ENCODE measurements around the gene PKIB. TPM values are rescaled to one million over a fixed set of nuclear protein-coding genes. Genes with fewer than 3 reads are reported as not detected.

PKIB gene
- total RNA-seq, 1 experiment from 2014 or later = 28.0 TPM

DNA sequence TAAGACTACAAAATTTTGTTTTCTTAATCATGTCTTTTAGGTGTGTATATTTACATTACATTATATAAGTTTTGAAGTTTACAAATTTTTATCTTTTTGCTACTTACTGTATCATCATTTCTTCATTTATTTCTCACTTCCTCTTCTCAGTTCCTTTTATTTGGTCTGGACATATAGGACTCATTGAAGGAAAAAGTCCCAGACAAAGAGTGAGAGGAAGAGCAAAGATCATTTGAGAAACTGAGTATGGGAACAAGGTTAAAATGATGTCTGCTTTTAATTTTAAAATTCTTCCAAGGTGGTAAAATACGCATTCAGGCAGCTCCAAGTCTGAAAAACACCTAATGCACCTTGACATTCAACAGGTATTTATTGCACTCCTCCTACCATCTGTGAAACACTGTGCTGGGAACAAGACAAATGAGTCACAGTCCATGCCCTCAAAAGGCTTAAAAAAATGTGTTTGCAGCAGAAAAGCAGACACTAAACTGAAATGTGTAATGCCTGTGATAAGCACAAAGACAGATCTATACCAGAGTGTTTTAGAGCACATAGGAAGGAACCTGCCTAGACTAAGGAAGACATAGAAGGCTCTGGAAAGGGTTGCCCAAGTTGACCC lies 63.2 kb downstream of the PKIB start:
- Histone ChIP-seq H3K36me3 (ENCODE audit: low read depth, low read length) (no peaks in the 10 kb centered on the region), H3K27me3 (ENCODE audit: low read length) (no peaks in the 10 kb centered on the region), H3K4me1 (ENCODE audit: insufficient read depth, low read length) (peaks cover 26% of the 10 kb centered on the region), H3K9me2 (replicated peaks; ENCODE audit: low read length) (no peaks in the 10 kb centered on the region), H3K9me3 (ENCODE audit: low read length) (no peaks in the 10 kb centered on the region), H3K9ac (ENCODE audit: low read length) (no peak overlapping the region), H3K4me3 (ENCODE audit: low read length) (no peak overlapping the region), H4K20me1 (ENCODE audit: low read length) (no peaks in the 10 kb centered on the region), H3K79me2 (ENCODE audit: low read length) (no peaks in the 10 kb centered on the region), H2AFZ (ENCODE audit: low read length) (no peak overlapping the region), H3F3A (ENCODE audit: low read length, unreplicated experiment) (no peaks in the 10 kb centered on the region), H3K27ac (ENCODE audit: low read length) (no peak overlapping the region), H3K4me2 (ENCODE audit: low read length) (no peak overlapping the region)
- ATAC-seq = no peak
- CTCF ChIA-PET = no interaction called here
- peak; percentile 24 for DNase-seq
- TF ChIP-seq EZH2 (IDR thresholded peaks at IDR 0.05; ENCODE audit: low read length, unreplicated experiment) (no peak), EZH2phosphoT487 (IDR thresholded peaks at IDR 0.05; ENCODE audit: borderline replicate concordance, low read length) (no peak)
- TF ChIP-seq, protein P1, sequence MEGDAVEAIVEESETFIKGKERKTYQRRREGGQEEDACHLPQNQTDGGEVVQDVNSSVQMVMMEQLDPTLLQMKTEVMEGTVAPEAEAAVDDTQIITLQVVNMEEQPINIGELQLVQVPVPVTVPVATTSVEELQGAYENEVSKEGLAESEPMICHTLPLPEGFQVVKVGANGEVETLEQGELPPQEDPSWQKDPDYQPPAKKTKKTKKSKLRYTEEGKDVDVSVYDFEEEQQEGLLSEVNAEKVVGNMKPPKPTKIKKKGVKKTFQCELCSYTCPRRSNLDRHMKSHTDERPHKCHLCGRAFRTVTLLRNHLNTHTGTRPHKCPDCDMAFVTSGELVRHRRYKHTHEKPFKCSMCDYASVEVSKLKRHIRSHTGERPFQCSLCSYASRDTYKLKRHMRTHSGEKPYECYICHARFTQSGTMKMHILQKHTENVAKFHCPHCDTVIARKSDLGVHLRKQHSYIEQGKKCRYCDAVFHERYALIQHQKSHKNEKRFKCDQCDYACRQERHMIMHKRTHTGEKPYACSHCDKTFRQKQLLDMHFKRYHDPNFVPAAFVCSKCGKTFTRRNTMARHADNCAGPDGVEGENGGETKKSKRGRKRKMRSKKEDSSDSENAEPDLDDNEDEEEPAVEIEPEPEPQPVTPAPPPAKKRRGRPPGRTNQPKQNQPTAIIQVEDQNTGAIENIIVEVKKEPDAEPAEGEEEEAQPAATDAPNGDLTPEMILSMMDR (conservative IDR thresholded peaks at IDR 0.05; ENCODE audit: low read depth, low read length) = no peak
- POLR2A ChIA-PET (ENCODE audit: unreplicated experiment) = no interaction called here
- intact Hi-C loops (cut with micrococcal nuclease) = no loop called here
- no TSS peak for BruUV-seq (replicated peaks)

DNA sequence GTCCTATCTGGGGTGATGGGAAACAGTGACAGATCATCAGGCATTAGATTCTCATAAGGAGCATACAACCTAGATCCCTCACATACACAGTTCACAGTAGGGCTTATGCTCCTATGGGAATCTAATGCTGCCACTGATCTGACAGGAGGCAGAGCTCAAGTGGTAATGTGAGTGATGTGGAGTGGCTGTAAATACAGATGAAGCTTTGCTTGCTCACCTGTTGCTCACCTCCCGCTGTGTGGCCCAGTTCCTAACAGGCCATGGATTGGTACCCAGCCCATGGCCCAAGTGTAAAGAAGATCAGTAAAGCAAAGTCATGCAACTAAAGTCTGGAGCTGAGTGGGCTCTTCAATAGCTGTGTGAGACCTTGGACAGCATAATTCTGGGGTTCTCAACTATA lies 65.9 kb downstream of the PKIB start:
- intact Hi-C loops (cut with micrococcal nuclease) = loop anchor here (2.0 kb wide), 2 partner anchors 21 to 65 kb away; partner anchors contain the start of gene PKIB
- H3K9ac ChIP-seq (ENCODE audit: low read length) = no peak overlapping the region
- H3K27ac ChIP-seq (ENCODE audit: low read length) = peak overlapping the region; percentile 16; the same call in 1 of the 2 replicates
- no peaks in the 10 kb centered on the region for H4K20me1 ChIP-seq (ENCODE audit: low read length)
- TF ChIP-seq, protein P1 (conservative IDR thresholded peaks at IDR 0.05; ENCODE audit: low read depth, low read length) = no peak
- TF ChIP-seq EZH2 (IDR thresholded peaks at IDR 0.05; ENCODE audit: low read length, unreplicated experiment) (no peak), EZH2phosphoT487 (IDR thresholded peaks at IDR 0.05; ENCODE audit: borderline replicate concordance, low read length) (no peak)
- H3K9me3 ChIP-seq (ENCODE audit: low read length) = no peaks in the 10 kb centered on the region
- no peaks in the 10 kb centered on the region for H3K79me2 ChIP-seq (ENCODE audit: low read length)
- H3K4me3 ChIP-seq (ENCODE audit: low read length) = no peak overlapping the region
- H3K9me2 ChIP-seq (replicated peaks; ENCODE audit: low read length) = no peaks in the 10 kb centered on the region
- H3K4me1 ChIP-seq (ENCODE audit: insufficient read depth, low read length) = peaks cover 13% of the 10 kb centered on the region
- POLR2A ChIA-PET (ENCODE audit: unreplicated experiment) = interaction anchor here (1.5 kb wide), 1 partner anchor 66 kb away, joined by 4 read pairs; the partner anchor contains the start of gene PKIB
- H3F3A ChIP-seq (ENCODE audit: low read length, unreplicated experiment) = no peaks in the 10 kb centered on the region
- ATAC-seq = peak; percentile 68
- no peaks in the 10 kb centered on the region for H3K36me3 ChIP-seq (ENCODE audit: low read depth, low read length)
- no peak for DNase-seq
- TSS peak; percentile 33 for BruUV-seq (replicated peaks)
- no peak overlapping the region for H2AFZ ChIP-seq (ENCODE audit: low read length)
- H3K4me2 ChIP-seq (ENCODE audit: low read length) = no peak overlapping the region
- no peaks in the 10 kb centered on the region for H3K27me3 ChIP-seq (ENCODE audit: low read length)
- CTCF ChIA-PET = no interaction called here

DNA sequence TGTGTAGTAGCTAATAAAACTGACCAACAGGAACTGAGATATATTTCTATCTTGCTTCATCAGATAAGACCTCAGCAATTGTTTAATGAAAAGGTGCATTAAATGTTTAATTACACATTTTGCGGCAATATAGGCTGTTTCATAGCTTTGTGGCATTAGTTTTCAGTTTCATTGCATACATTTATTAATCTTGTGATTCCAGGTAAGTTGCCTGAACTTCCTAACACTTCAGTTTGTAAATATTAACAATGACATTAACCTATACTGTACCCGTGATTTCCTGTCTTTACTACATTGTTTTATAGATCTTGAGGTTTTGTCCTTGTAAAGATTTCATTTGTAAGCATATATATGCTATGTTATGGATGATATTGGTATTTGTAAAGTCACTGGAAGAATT lies 66.5 kb downstream of the PKIB start:
- TF ChIP-seq EZH2phosphoT487 (IDR thresholded peaks at IDR 0.05; ENCODE audit: borderline replicate concordance, low read length) (no peak), EZH2 (IDR thresholded peaks at IDR 0.05; ENCODE audit: low read length, unreplicated experiment) (no peak)
- TF ChIP-seq, protein P1 (conservative IDR thresholded peaks at IDR 0.05; ENCODE audit: low read depth, low read length) = no peak
- H3K27me3 ChIP-seq (ENCODE audit: low read length) = no peaks in the 10 kb centered on the region
- DNase-seq = peak; percentile 7
- peak overlapping the region; percentile 50 for H3K27ac ChIP-seq (ENCODE audit: low read length)
- H3K4me3 ChIP-seq (ENCODE audit: low read length) = no peak overlapping the region
- no peaks in the 10 kb centered on the region for H3K36me3 ChIP-seq (ENCODE audit: low read depth, low read length)
- H2AFZ ChIP-seq (ENCODE audit: low read length) = no peak overlapping the region
- no peaks in the 10 kb centered on the region for H3K9me2 ChIP-seq (replicated peaks; ENCODE audit: low read length)
- no TSS peak for BruUV-seq (replicated peaks)
- peak; percentile 67 for ATAC-seq
- intact Hi-C loops (cut with micrococcal nuclease) = loop anchor here (2.0 kb wide), 2 partner anchors 20 to 66 kb away; partner anchors contain the start of gene PKIB
- CTCF ChIA-PET = no interaction called here
- no peaks in the 10 kb centered on the region for H3F3A ChIP-seq (ENCODE audit: low read length, unreplicated experiment)
- no peaks in the 10 kb centered on the region for H4K20me1 ChIP-seq (ENCODE audit: low read length)
- H3K9ac ChIP-seq (ENCODE audit: low read length) = no peak overlapping the region
- no peak overlapping the region for H3K4me2 ChIP-seq (ENCODE audit: low read length)
- POLR2A ChIA-PET (ENCODE audit: unreplicated experiment) = interaction anchor here (0.6 to 1.5 kb wide), 2 partner anchors 31 to 66 kb away, joined by 4 to 5 read pairs; partner anchors contain the start of gene PKIB
- H3K9me3 ChIP-seq (ENCODE audit: low read length) = no peaks in the 10 kb centered on the region
- no peaks in the 10 kb centered on the region for H3K79me2 ChIP-seq (ENCODE audit: low read length)
- H3K4me1 ChIP-seq (ENCODE audit: insufficient read depth, low read length) = peaks cover 13% of the 10 kb centered on the region
